Transverse colon (tissue), 4 donors: Measurements from ENCODE around the gene FADS6.

Source experiments
- EP300 ChIP-seq: sonication (generic); formaldehyde crosslinking; IDR thresholded peaks from one replicate; pipeline ENCODE4 v1.6.1; 2017; ENCODE audit warnings: antibody characterized with exemption, low read depth
- POLR2A ChIP-seq: fragments of 450-650 bp; IDR thresholded peaks from one replicate; pipeline ENCODE4 v1.6.1; 2016; ENCODE audit warnings: antibody characterized with exemption, mild to moderate bottlenecking, moderate library complexity
- POLR2AphosphoS5 ChIP-seq, 3 donors: sonication (generic); formaldehyde crosslinking; IDR thresholded peaks; one replicate each; pipeline ENCODE4 v1.6.1; 2016; ENCODE audit warnings: antibody characterized with exemption in 3 of 3
- TF ChIP-seq, protein P1 (sequence below), 5 experiments: fragments of 200-600 bp in 3 of 5; fragments of 450-650 bp in 2 of 5; sonication (generic) in 3 of 5; IDR thresholded peaks; 1 replicate in 2 of 5; 2 replicates in 3 of 5; pipeline ENCODE4 v1.5.1; 2016 to 2017; ENCODE audit warnings: antibody characterized with exemption in 5 of 5, inconsistent platforms in 3 of 5, mild to moderate bottlenecking in 2 of 5, moderate library complexity in 1 of 5

DNA sequence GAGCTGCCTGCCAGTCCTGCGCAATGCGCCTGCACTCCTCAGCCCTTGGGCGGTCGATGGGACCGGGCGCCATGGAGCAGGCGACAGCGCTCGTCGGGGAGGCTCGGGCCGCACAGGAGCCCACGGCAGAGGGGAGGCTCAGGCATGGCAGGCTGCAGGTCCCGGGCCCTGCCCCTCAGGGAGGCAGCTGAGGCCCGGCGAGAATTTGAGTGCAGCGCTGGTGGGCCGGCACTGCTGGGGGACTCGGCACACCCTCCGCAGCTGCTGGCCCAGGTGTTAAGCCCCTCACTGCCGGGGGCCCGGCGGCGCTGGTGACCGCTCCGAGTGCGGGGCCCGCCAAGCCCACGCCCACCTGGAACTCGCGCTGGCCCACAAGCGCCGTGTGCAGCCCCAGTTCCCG is 13.6 kb upstream of the FADS6 start:
- TF ChIP-seq POLR2AphosphoS5 (IDR thresholded peaks at IDR 0.05) (no peak), POLR2A (no peak), EP300 (no peak)
- TF ChIP-seq, protein P1, sequence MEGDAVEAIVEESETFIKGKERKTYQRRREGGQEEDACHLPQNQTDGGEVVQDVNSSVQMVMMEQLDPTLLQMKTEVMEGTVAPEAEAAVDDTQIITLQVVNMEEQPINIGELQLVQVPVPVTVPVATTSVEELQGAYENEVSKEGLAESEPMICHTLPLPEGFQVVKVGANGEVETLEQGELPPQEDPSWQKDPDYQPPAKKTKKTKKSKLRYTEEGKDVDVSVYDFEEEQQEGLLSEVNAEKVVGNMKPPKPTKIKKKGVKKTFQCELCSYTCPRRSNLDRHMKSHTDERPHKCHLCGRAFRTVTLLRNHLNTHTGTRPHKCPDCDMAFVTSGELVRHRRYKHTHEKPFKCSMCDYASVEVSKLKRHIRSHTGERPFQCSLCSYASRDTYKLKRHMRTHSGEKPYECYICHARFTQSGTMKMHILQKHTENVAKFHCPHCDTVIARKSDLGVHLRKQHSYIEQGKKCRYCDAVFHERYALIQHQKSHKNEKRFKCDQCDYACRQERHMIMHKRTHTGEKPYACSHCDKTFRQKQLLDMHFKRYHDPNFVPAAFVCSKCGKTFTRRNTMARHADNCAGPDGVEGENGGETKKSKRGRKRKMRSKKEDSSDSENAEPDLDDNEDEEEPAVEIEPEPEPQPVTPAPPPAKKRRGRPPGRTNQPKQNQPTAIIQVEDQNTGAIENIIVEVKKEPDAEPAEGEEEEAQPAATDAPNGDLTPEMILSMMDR (IDR thresholded peaks at IDR 0.05): no peak
